GM12875 (cell line): Measurements from ENCODE around the gene CACNG6.

Experiments used
- H3K4me3 ChIP-seq: one replicate; pipeline ENCODE4 v1.5.1; 2011; ENCODE audit warnings: low read depth, low read length, control low read depth
- CTCF ChIP-seq: IDR thresholded peaks from 2 replicates; pipeline ENCODE4 v1.5.1; 2011; ENCODE audit warnings: low read depth, mild to moderate bottlenecking, control low read depth, inconsistent platforms, low read length, moderate library complexity, borderline replicate concordance; ENCODE audit not compliant: insufficient read depth

Gene CACNG6

GRCh38 chr19:53958823-53959757 lies 32.3 kb upstream of the CACNG6 start:
- TF ChIP-seq CTCF: no peak
- H3K4me3 ChIP-seq: no peak overlapping the region

GRCh38 chr19:53960187-53960586 lies 31.2 kb upstream of the CACNG6 start:
- H3K4me3 ChIP-seq: no peak overlapping the region
- TF ChIP-seq CTCF: no peak

- H3K4me3 ChIP-seq: no peak overlapping the region
- no peak for TF ChIP-seq CTCF
Observed at GRCh38 chr19:53960886-53961285, 30.6 kb upstream of the CACNG6 start.

DNA sequence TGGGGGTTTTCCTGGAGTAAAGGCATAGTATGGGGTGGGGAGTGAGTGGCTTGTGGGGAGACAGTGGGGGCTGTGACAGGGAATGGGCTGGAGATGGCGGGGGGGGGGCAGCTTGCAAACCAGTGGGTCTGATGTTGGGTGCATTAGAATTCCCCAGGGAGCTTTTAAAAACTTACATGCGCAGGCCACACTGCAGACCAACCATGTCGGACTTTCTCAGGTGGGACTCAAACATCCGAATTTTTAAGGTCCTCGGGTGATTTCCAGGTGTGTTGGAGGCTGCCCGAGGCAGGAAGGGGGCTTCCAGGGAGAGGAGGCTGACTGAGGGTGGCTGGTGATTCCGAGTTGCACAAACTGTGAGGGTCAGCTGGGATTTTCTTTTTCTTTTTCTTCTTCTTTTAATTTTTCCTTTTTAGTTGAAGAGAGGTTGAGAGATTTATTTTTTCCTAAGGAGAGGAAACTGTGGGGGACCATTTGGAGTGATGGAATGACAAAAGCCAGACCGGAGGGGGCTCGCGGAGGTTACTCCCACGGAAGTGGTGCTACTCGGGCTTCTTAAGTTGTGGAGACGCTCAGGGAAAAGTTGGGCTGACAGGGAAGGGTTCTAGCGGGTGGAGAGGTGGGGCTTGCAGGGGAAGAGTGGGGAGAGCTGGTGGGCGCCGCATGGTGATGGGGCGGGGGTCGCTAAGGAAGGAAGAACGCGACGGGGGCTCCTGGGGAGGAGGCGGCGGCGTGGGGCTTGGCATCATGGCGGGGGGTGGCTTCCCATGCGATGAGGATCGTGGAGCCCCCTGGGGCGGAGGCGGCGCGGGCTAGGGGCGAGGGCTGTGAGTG lies 29.7 kb upstream of the CACNG6 start:
- no peak overlapping the region for H3K4me3 ChIP-seq
- TF ChIP-seq CTCF: no peak

DNA sequence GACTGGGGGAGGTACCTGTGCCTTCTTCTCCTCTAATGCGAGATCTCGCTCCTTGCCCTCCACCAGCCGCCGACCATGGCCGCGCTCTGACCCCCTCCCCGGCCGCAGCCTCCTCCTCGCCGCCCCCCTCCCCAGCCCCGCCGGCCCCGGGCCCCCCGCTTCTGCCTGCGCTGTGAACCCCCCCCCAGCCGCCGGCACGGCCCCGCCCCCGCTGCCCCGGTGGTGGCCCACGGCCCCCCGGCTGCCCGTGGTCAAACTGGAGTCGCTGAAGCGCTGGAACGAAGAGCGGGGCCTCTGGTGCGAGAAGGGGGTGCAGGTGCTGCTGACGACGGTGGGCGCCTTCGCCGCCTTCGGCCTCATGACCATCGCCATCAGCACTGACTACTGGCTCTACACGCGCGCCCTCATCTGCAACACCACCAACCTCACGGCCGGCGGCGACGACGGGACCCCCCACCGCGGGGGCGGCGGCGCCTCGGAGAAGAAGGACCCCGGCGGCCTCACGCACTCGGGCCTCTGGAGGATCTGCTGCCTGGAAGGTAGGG lies 28.5 kb upstream of the CACNG6 start, which contains the start of gene CACNG8:
CACNG8 (plus strand) TSS at position 51 of the 545 bp plus-strand sequence.
- H3K4me3 ChIP-seq: no peak within 1 kb of the TSS
- TF ChIP-seq CTCF: no peak

- no peak overlapping the region for H3K4me3 ChIP-seq
- TF ChIP-seq CTCF: no peak
Observed at GRCh38 chr19:53965091-53965490, 26.3 kb upstream of the CACNG6 start.
